GM12873 (cell line): ENCODE results near the gene PPP6R2.

Source experiments
- CTCF ChIP-seq: IDR thresholded peaks from 2 replicates; pipeline ENCODE4 v1.5.1; 2012; ENCODE audit warnings: low read depth, mild to moderate bottlenecking, moderate library complexity, low read length, control low read depth; ENCODE audit not compliant: insufficient read depth; ENCODE audit errors: missing control alignments

The PPP6R2 gene

GRCh38 chr22:50469377-50470305 is 126.5 kb downstream of the PPP6R2 start:
- TF ChIP-seq CTCF = peak; percentile 31

GRCh38 chr22:50470491-50470890 is 127.4 kb downstream of the PPP6R2 start:
- TF ChIP-seq CTCF = no peak

- no peak for TF ChIP-seq CTCF
These were observed 128.2 kb downstream of the PPP6R2 start for GRCh38 chr22:50471197-50471847.

- no peak for TF ChIP-seq CTCF
These were observed 128.8 kb downstream of the PPP6R2 start for GRCh38 chr22:50471962-50472361.

GRCh38 chr22:50473088-50473487 is 130.0 kb downstream of the PPP6R2 start:
- TF ChIP-seq CTCF = peak; percentile 70

- no peak for TF ChIP-seq CTCF
These were observed 130.9 kb downstream of the PPP6R2 start for GRCh38 chr22:50473855-50474671.
